GM18498 (cell line): Measurements from ENCODE around the gene TAF8.

Source experiments
- ATAC-seq: cut with Tn5 transposase; IDR thresholded peaks from one replicate; pipeline ENCODE4 v1.9.1; 2021; ENCODE audit warnings: mild to moderate bottlenecking, moderate library complexity; ENCODE audit not compliant: unreplicated experiment

Gene TAF8

GRCh38 chr6:42049948-42050296 is 402 bp upstream of the TAF8 start:
- peak; percentile 0 for ATAC-seq

GRCh38 chr6:42051268-42051653 is 937 bp downstream of the TAF8 start:
- no peak for ATAC-seq

- no peak for ATAC-seq
Measured at GRCh38 chr6:42053601-42054000, 3.3 kb downstream of the TAF8 start.

- ATAC-seq = no peak
Measured at GRCh38 chr6:42059743-42060142, 9.4 kb downstream of the TAF8 start.

GRCh38 chr6:42066156-42066675 is 15.9 kb downstream of the TAF8 start:
- no peak for ATAC-seq

GRCh38 chr6:42068173-42068572 is 17.8 kb downstream of the TAF8 start:
- ATAC-seq = no peak

- ATAC-seq = no peak
Measured at GRCh38 chr6:42068872-42069522, 18.7 kb downstream of the TAF8 start.

- no peak for ATAC-seq
Measured at GRCh38 chr6:42071881-42072583, 21.7 kb downstream of the TAF8 start.

GRCh38 chr6:42073287-42073686 is 23.0 kb downstream of the TAF8 start:
- ATAC-seq = no peak

- no peak for ATAC-seq
Measured at GRCh38 chr6:42075159-42075838, 25.0 kb downstream of the TAF8 start.

GRCh38 chr6:42078386-42078785 is 28.1 kb downstream of the TAF8 start:
- no peak for ATAC-seq

- no peak for ATAC-seq
Measured at GRCh38 chr6:42079941-42080464, 29.7 kb downstream of the TAF8 start.

GRCh38 chr6:42083530-42083929 is 33.2 kb downstream of the TAF8 start:
- no peak for ATAC-seq

GRCh38 chr6:42084889-42085288 is 34.6 kb downstream of the TAF8 start:
- no peak for ATAC-seq

GRCh38 chr6:42086046-42087035 is 36.0 kb downstream of the TAF8 start:
- ATAC-seq = no peak

- no peak for ATAC-seq
Measured at GRCh38 chr6:42088101-42088591, 37.8 kb downstream of the TAF8 start.

- ATAC-seq = no peak
Measured at GRCh38 chr6:42090819-42091717, 40.7 kb downstream of the TAF8 start.

- ATAC-seq = no peak
Measured at GRCh38 chr6:42091718-42092023, 41.3 kb downstream of the TAF8 start.

GRCh38 chr6:42093582-42094329 is 43.4 kb downstream of the TAF8 start:
- no peak for ATAC-seq
